ENCODE measurements around the gene LSM14B. TPM values are rescaled to one million over a fixed set of nuclear protein-coding genes. Genes with fewer than 3 reads are reported as not detected.

LSM14B gene
- total RNA-seq, 1 experiment from 2014 or later = 82.4 TPM

GRCh38 chr20:62159052-62159451 is 36.8 kb downstream of the LSM14B start:
- peaks cover 21 to 50% (median 40%) of the 10 kb centered on the region in 3 experiments for H3K36me3 Mint-ChIP-seq (ENCODE audit: insufficient read depth in 1 of 3, low read depth in 3 of 3)
- no peaks in the 10 kb centered on the region for H3K9me3 Mint-ChIP-seq

More at GRCh38 chr20:62159052-62159451, 36.8 kb downstream of the LSM14B start:
- H2BK120ac ChIP-seq (ENCODE audit: low read depth, low read length, poor library complexity, severe bottlenecking) = no peak overlapping the region
- no peak overlapping the region for H3T11ph ChIP-seq (ENCODE audit: low read length)
- no peaks in the 10 kb centered on the region for H3K79me1 ChIP-seq (ENCODE audit: insufficient read depth, low read depth, low read length, poor library complexity, severe bottlenecking)
- H3K27ac ChIP-seq (ENCODE audit: insufficient read length, low read depth, low read length) = no peak overlapping the region
- Mint-ChIP-seq H3K4me3 (no peak overlapping the region), H3K27me3 (ENCODE audit: low read depth) (no peaks in the 10 kb centered on the region), H3K27ac (no peak overlapping the region; a peak in 1 of 7 replicates), H3K4me1 (peaks cover 22 to 25% of the 10 kb centered on the region in 2 experiments)
- no CpG with 5 or more reads among the region's 11 CpGs for WGBS (ENCODE audit: extremely low coverage, insufficient read length, low lambda C conversion rate)
- no peak overlapping the region for H2BK15ac ChIP-seq (ENCODE audit: low read depth, low read length)
- no peak overlapping the region for H3K56ac ChIP-seq (ENCODE audit: insufficient read length, low read depth, low read length)
- no peak overlapping the region for H2BK20ac ChIP-seq (ENCODE audit: low read depth, low read length, poor library complexity, severe bottlenecking)
- H3K9me3 ChIP-seq (ENCODE audit: control insufficient read depth, low read depth, low read length) = no peaks in the 10 kb centered on the region
- no peak overlapping the region for H2AK5ac ChIP-seq (ENCODE audit: insufficient read length, low read length)
- no peak overlapping the region for H3K4ac ChIP-seq (ENCODE audit: low read depth, low read length)
- no peak overlapping the region for H4K8ac ChIP-seq (replicated peaks; ENCODE audit: insufficient read length, low read depth, low read length)
- no peak for TF ChIP-seq CTCF (conservative IDR thresholded peaks at IDR 0.05)
- no peak overlapping the region for H3K4me2 ChIP-seq (ENCODE audit: insufficient read depth, insufficient read length, low read length)
- no peak overlapping the region for H3K23ac ChIP-seq (ENCODE audit: insufficient read length, low read depth, low read length)
- H3K18ac ChIP-seq (ENCODE audit: insufficient read length, low read depth, low read length) = no peak overlapping the region
- no peak overlapping the region for H3K14ac ChIP-seq (ENCODE audit: insufficient read depth, low read length)
- no peak overlapping the region for H3K9ac ChIP-seq (ENCODE audit: extremely low read depth, insufficient read length, low read length)
- no peaks in the 10 kb centered on the region for H4K20me1 ChIP-seq (ENCODE audit: control insufficient read depth, insufficient read depth, insufficient read length)
- no peak for DNase-seq
- H3K23me2 ChIP-seq (ENCODE audit: insufficient read length, low read depth, low read length, poor library complexity, severe bottlenecking) = no peaks in the 10 kb centered on the region
- H4K5ac ChIP-seq (ENCODE audit: insufficient read length, low read depth, low read length) = no peak overlapping the region
- H4K91ac ChIP-seq (ENCODE audit: insufficient read length, low read depth, low read length) = no peak overlapping the region
- H3K79me2 ChIP-seq (ENCODE audit: insufficient read depth, low read length) = peaks cover 6% of the 10 kb centered on the region; the same call in 1 of the 2 replicates
- H3K4me1 ChIP-seq (ENCODE audit: insufficient read depth, low read length) = no peaks in the 10 kb centered on the region
- H2AFZ ChIP-seq (ENCODE audit: low read length) = no peak overlapping the region
- no peaks in the 10 kb centered on the region for H3K27me3 ChIP-seq (ENCODE audit: insufficient read depth, low read length)
- H2BK12ac ChIP-seq (ENCODE audit: insufficient read length, low read depth, low read length) = no peak overlapping the region
- no peak overlapping the region for H2BK5ac ChIP-seq (ENCODE audit: insufficient read length, low read length)

Measured in H9 (cell line).